Cardiac fibroblast (primary cell): ENCODE results near the gene MPPED2.

Experiments
- DNase-seq, 2 donors: peaks; one replicate each; pipeline versions ENCODE4 v3.0.0 to v3.0.0-alpha.2; 2010; ENCODE audit warnings: low read depth in 2 of 2
- H3K4me3 ChIP-seq, 2 donors: replicated peaks in 1 of 2; 1 replicate in 1 of 2; 2 replicates in 1 of 2; pipeline ENCODE4 v1.5.1; 2011; ENCODE audit warnings: low read depth in 2 of 2, low read length in 2 of 2, mild to moderate bottlenecking in 2 of 2, moderate library complexity in 1 of 2
- TF ChIP-seq, protein P1 (sequence below): IDR thresholded peaks from one replicate; pipeline ENCODE4 v1.5.1; 2011; ENCODE audit warnings: low read depth, mild to moderate bottlenecking, low read length, inconsistent platforms

The MPPED2 gene

DNA sequence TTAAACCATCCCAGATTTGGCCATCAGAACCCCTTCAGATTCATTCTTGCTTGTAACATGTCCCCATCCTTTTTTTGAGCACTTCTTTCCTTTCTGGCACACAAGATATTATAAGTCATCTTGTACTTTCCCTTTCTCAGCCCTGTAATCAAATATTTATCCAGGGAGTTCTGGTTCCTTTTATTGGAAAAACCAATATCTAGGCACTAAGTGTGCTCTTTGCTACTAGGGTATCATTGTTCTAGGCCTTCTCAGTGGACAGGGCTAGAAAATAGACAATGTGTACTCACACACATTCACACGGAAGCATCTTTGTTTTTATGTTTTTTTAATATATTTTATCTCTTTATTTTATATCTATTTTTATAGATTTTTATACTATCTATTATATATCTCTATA is 216.0 kb downstream of the MPPED2 start:
- DNase-seq = no peak
- TF ChIP-seq, protein P1, sequence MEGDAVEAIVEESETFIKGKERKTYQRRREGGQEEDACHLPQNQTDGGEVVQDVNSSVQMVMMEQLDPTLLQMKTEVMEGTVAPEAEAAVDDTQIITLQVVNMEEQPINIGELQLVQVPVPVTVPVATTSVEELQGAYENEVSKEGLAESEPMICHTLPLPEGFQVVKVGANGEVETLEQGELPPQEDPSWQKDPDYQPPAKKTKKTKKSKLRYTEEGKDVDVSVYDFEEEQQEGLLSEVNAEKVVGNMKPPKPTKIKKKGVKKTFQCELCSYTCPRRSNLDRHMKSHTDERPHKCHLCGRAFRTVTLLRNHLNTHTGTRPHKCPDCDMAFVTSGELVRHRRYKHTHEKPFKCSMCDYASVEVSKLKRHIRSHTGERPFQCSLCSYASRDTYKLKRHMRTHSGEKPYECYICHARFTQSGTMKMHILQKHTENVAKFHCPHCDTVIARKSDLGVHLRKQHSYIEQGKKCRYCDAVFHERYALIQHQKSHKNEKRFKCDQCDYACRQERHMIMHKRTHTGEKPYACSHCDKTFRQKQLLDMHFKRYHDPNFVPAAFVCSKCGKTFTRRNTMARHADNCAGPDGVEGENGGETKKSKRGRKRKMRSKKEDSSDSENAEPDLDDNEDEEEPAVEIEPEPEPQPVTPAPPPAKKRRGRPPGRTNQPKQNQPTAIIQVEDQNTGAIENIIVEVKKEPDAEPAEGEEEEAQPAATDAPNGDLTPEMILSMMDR = no peak
- no peak overlapping the region for H3K4me3 ChIP-seq

DNA sequence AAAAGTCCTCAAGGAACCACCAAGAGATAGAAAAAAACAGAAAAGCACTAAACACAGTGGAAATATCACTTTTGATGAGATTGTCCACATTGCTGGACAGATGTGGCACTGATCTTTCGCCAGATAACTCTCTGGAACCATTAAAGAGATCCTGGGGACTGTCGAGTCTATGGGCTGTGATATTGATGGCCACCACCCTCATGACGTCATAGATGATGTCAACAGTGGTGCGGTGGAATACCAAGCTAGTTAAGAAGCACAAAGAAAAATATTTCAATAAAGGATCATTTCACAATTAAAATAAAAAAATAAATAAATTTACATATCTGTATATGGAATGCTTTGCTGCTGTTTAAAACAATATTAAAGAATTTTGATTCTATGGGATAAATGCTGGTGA is 217.8 kb downstream of the MPPED2 start:
- TF ChIP-seq, protein P1 = no peak
- DNase-seq = no peak
- H3K4me3 ChIP-seq = no peak overlapping the region

DNA sequence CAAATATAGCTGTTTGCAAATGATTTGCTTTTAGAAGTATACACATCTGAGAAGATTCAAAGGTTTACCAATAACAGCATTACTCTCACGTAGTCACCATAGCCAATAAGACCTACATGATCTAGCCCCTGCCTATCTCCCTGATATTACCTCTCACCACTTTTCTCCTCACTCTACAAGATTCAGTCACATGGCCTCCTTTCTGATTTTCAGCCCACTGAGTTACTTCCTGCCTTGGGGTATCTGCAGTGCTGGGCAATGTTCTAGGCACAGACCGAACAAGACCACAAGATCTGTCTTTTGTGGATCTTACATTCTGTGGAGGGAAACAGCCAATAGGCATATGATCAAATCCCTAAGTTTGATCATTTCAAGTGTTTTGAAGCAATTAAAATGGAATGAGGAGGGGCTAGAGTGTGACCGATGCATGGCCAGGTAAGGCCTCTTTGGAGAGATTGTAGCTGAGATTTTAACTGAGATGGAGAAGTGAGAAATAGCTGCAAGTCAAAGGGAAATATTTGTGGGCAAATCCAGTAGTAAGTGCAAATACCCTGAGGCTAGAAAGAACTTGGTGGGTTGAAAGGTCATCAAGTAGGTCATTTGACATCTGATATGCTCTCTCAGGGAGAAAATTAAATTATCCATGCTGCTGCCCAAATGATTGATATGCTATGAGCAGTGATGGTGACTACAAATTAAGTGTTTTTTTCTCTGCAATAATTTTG is 220.2 kb downstream of the MPPED2 start:
- no peak for DNase-seq
- H3K4me3 ChIP-seq = no peak overlapping the region
- TF ChIP-seq, protein P1 = no peak

GRCh38 chr11:30364837-30365482 is 221.2 kb downstream of the MPPED2 start:
- no peak overlapping the region for H3K4me3 ChIP-seq
- no peak for DNase-seq
- TF ChIP-seq, protein P1 = no peak

DNA sequence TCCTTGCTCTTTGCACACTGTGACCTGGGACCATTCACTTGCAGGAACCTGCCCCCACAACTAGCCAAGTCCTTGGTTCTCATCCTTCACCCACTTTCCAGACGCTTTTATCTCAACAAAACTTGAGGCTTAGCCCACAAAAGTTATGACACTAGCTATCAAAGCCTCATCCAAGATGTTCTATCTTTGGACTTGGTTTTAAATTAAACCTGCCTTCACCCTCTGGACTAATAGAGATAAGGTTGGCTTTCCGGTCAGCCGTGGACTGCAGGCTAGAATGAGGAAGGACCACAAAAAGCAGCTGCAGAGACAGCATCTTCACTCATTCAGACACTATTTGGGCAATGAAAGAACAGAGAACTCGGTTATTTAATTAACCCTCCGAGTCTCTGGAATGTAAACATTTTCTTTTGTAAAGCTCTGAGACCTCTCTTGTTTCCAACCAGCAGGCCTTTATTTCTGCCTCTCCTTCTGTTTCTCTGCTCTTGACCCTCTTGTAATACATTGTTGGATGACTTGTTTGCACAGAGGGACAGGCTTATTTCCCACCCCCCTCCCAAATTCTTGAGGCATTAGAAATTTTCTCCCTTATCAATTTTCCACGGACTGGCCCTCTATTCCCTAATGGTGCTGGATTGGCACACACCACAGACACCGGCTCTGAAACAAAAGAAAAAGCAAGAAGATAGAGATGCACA is 221.9 kb downstream of the MPPED2 start:
- TF ChIP-seq, protein P1 = no peak

DNA sequence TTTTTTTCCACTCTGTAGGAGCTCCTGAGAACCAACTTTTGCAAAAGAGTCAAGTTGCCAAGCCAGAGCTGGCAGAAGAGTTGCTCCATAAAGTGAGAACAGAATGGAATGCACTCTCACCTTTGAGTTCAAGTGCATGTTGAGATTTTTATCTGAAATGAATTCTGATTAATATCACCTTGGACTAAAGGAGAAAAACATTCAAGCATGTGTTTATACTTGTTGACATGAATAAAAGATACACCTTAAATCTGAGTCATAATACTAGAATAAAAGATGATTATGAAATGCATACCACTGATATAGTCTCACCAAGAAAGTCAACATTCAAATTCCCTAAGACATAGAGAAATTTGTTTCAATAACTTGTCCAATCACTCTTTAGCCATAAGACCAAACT is 225.4 kb downstream of the MPPED2 start:
- TF ChIP-seq, protein P1 = no peak
- no peak overlapping the region for H3K4me3 ChIP-seq
- DNase-seq = no peak

More for the DNA sequence above, 221.9 kb downstream of the MPPED2 start:
- no peak for DNase-seq
- H3K4me3 ChIP-seq = no peak overlapping the region
